Measurements from ENCODE around the gene EML4. TPM values are rescaled to one million over a fixed set of nuclear protein-coding genes. Genes with fewer than 3 reads are reported as not detected.
A peak's percentile ranks its signal among the peaks of the same experiment; 100 is the strongest.

Gene EML4
- total and polyA plus RNA-seq, 2 of the 13 experiments (the other 11 are each of a cell fraction or from before 2014, with no cell fraction given): 243 to 476 TPM

GRCh38 chr2:42127425-42128424 lies 41.4 kb upstream of the EML4 start (continued):
- peak; percentile 85; the same call in 1 of the 2 replicates for TF ChIP-seq AHDC1 (CRISPR knock-in tag; IDR thresholded peaks at IDR 0.05; ENCODE audit: borderline replicate concordance)
- 0 out of 2 replicates have a peak, but pooled peaks have one; percentile 77 for TF ChIP-seq ZNF512 (CRISPR knock-in tag; IDR thresholded peaks at IDR 0.05)
- TF ChIP-seq ZBTB25 (CRISPR knock-in tag; IDR thresholded peaks at IDR 0.05): no peak; the same call in 1 of the 2 replicates
- TF ChIP-seq HOXA9 (CRISPR knock-in tag; IDR thresholded peaks at IDR 0.05; ENCODE audit: borderline replicate concordance): no peak
- peak; percentile 74 for TF ChIP-seq ERF (CRISPR knock-in tag; IDR thresholded peaks at IDR 0.05)
- TF ChIP-seq NFYC (CRISPR knock-in tag; IDR thresholded peaks at IDR 0.05): no peak
- TF ChIP-seq ATF4 (CRISPR knock-in tag; IDR thresholded peaks at IDR 0.05): no peak
- peak; percentile 99 for TF ChIP-seq MED1 (CRISPR knock-in tag; IDR thresholded peaks at IDR 0.05)
- 0 out of 2 replicates have a peak, but pooled peaks have one; percentile 15 for TF ChIP-seq JUND (CRISPR knock-in tag; IDR thresholded peaks at IDR 0.05)
- no peak for TF ChIP-seq DBP (CRISPR knock-in tag; IDR thresholded peaks at IDR 0.05; ENCODE audit: not compliant biosample characterization)
- TF ChIP-seq ZNF550 (CRISPR knock-in tag; IDR thresholded peaks at IDR 0.05; ENCODE audit: borderline replicate concordance): 0 out of 2 replicates have a peak, but pooled peaks have one; percentile 86
- no peak for TF ChIP-seq ZNF780A (CRISPR knock-in tag; IDR thresholded peaks at IDR 0.05)
- TF ChIP-seq ZC3H13 (CRISPR knock-in tag; IDR thresholded peaks at IDR 0.05): no peak
- TF ChIP-seq HMGXB4 (CRISPR knock-in tag; IDR thresholded peaks at IDR 0.05; ENCODE audit: borderline replicate concordance in 1 of 2, low read depth in 1 of 2): peak in 1 of 2 experiments; percentile 62; a peak in 1 of 4 replicates

Measured in HepG2 (cell line).